GM18498 (cell line): ENCODE data around the gene ACAP2.
"Not testable (repeated sequence)": the region's sequence is repeated elsewhere in the genome, so short reads cannot be mapped to it uniquely, and the experiment has no call there.

Source experiments
- ATAC-seq: cut with Tn5 transposase; IDR thresholded peaks from one replicate; pipeline ENCODE4 v1.9.1; 2021; ENCODE audit warnings: mild to moderate bottlenecking, moderate library complexity; ENCODE audit not compliant: unreplicated experiment

The ACAP2 gene

GRCh38 chr3:195297446-195297845, 145.4 kb downstream of the ACAP2 start:
- ATAC-seq, result no peak

DNA sequence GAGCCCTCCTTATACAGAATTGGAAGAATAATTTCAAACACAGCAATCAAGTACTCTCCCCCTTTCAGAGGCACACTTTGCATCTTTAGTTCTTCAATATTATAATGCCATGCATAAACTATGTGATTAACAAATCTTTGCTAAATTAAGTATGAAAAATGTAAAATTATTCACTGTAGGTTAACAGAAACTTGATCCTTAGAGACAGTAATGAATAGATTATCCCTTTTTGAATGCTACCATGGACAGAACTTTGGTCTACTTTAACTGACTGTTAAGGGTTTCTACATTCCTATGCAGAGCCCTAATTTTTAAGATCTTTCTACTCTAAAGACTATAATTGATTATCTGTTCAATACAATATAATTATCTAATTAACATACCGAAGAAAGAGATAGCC, 146.2 kb downstream of the ACAP2 start:
- ATAC-seq, result no peak

GRCh38 chr3:195291121-195291520, 151.7 kb downstream of the ACAP2 start:
- ATAC-seq, result no peak

- not testable (repeated sequence) for ATAC-seq
Measured at GRCh38 chr3:195290643-195291042, 152.2 kb downstream of the ACAP2 start.

GRCh38 chr3:195286115-195286872, 156.5 kb downstream of the ACAP2 start:
- ATAC-seq, result no peak

- ATAC-seq, result no peak
Measured at GRCh38 chr3:195285372-195285771, 157.4 kb downstream of the ACAP2 start.

DNA sequence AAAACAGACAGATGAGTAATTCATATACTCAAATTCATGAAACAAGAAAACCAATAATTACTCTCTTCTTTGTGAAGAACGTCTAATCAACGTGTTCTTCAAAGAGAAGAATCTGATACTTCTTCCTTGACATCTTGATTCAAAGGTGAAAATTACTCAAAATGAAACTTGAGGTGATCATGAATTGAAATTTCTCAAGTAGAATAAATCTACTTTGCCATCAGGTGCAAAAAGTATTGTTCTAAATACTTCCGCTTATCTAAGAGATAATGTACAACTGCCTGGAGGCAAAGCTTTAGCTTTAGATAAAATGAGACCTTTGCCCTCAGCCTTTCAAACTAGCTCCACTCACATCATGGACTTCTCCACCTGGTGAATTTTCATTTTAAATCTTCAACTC, 158.0 kb downstream of the ACAP2 start:
- ATAC-seq, result no peak

- ATAC-seq, result no peak
Measured at GRCh38 chr3:195282961-195283360, 159.9 kb downstream of the ACAP2 start.

GRCh38 chr3:195274259-195274966, 168.4 kb downstream of the ACAP2 start:
- ATAC-seq, result no peak

DNA sequence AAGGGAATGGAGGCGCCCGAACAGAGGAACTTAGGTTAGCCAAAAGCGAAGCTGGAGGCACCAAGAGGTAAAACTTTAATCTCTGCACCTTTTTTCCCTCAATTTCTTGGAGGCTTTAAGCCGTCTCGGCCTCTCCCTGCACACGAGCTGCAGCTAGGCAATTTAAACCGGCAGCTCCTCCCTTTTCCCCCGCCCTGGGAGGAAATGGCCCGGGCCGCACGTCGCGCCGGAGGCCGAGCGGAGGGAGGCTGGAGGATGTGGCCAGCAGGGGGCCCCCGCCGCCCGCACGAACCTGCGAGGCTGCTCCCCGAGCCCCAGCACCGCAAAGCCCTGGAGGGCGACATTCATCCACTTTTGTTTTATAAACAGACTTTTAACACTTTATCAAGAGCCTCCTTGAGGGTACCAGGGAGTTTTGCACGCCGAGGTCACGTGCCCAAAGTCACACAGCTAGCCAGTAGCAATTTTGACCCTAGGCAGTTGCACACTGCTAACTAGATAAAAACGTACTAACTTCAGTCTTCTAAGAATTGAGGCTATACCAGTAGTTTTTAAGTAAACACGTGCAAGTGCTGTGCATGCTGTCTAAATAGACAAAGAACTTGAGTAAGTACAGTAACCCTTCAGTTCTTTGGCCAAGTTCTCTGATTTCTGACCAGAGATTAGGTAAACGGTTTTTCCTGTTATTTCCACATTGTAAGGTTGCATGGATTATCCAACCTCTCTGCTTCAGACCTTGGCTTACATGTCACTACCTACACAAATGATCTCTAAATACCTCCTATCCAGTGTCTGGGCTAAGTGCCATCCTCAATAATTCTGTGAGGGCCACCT, 171.2 kb downstream of the ACAP2 start:
- peak; percentile 71 for ATAC-seq

GRCh38 chr3:195270817-195271409, 171.9 kb downstream of the ACAP2 start, which contains the start of gene XXYLT1:
Gene XXYLT1, minus strand, starts transcription at chr3:195271159. Its CDS starts 101 bp downstream, at chr3:195271058.
- peak; percentile 83 for ATAC-seq

DNA sequence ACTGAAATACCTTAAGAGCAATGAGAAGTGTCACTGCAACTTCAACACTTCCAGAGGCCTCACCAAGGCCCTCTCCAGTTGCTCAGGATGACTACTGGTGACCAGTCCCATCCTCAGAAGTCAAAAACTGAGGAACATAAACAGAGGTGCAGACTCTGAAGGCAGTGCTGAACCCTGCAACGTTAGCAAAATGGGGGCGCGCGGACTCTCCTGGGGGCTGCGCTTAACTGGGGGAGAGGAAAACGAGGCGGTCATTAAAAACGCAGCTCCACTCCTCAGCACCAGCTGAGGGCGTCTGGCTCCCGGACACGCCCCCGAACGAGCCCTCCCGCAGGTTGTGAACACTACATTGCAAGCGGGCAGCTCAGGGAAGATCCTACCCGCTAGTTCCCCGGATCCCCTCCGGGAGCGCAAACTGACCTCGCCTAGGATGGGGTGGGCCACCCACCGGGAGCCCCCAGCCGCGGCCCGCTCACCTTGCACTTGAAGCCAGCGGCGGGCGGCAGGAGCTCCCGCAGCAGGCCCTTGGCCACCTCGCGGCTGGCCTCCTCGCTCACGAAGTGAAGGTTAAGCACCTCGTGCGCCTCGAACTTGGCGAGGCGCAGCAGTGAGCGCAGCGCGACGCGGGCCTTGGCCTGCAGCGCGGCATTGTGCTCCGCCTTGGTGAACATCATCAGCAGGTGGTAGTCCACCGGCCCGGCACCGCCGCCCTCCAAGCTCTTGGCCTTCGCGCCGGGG, 172.6 kb downstream of the ACAP2 start:
- ATAC-seq, result peak; percentile 16

DNA sequence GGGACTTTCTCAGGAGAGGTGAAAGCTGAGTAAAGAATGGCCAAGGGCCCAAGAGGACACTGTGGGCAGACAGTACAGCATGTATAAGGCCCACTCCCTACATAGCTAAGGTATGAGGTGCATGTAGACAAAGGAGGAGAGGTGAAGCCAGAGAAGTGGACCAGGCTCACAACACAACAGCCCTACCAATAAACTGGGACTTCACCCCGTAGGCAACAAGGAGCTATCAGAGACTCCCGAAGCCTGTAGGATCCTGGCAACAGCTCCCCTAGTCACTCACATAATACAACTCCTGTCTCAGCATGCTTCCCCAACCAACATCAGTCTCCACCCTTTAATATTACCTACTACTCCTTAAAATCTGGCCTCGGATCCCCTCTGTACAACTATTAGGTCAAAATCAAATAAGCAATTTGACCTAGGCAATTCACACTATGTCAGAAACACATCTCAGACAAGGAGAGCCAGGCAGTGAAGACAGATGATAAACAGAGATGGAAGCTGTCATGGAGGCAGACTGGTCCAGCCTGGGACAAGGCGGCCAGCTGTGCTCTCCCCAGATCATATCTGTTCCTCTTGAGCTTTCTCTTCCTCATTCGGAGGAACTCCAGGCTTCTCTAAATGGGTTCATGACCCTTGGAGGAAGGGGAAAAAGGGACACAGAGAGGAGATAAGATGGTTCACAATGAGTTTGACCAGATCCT, 173.3 kb downstream of the ACAP2 start:
- no peak for ATAC-seq

- ATAC-seq, result no peak
Measured at GRCh38 chr3:195268576-195269309, 174.1 kb downstream of the ACAP2 start.

DNA sequence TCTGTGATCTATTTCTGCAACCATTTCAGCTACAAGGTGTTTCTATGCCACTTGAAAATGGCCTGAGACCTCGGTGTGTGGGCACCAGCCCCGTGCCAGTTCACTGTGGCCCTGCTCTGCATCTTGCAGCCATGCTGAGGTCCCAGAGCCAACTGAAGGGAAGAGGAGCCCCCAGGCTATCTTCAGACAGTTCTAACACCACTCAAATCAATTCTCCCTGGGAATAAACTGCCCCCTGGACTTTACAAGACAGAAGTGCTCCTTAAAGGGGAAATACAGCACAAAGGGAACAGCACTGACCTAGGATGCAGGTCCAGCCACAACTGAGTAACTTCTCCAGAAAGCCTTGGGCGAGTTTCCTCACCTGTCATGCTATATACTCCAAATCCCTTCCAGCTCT, 175.7 kb downstream of the ACAP2 start:
- ATAC-seq, result no peak

- ATAC-seq, result no peak
Measured at GRCh38 chr3:195266428-195266827, 176.4 kb downstream of the ACAP2 start.

DNA sequence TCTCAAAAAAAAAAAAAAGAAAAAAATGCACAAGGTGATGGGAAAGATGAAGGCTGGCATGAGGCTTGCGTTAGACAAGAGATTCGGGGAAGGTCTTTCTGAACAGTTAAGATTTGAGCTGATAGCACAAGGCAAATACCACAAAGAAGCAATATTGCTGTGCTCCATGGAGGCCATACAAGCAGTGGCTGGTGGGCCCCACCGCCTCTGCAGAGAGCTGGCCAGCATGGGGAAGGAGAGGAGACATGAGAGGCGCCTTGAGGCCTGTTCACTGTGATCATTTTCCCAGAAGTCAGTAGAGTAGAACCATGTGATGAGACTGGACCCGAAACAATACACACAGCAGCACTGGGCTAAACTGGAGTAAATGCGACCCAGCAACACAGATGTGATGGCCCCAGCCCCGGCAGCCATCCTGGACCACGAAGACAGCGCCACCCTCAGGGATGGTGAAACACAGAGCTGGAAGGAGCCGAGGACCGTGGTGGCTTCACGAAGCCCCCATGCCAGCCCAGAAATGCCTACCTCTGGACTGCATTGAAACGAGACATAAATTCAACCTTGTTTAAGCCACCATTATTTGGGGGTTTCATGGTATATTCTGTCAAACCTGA, 177.3 kb downstream of the ACAP2 start:
- no peak for ATAC-seq

DNA sequence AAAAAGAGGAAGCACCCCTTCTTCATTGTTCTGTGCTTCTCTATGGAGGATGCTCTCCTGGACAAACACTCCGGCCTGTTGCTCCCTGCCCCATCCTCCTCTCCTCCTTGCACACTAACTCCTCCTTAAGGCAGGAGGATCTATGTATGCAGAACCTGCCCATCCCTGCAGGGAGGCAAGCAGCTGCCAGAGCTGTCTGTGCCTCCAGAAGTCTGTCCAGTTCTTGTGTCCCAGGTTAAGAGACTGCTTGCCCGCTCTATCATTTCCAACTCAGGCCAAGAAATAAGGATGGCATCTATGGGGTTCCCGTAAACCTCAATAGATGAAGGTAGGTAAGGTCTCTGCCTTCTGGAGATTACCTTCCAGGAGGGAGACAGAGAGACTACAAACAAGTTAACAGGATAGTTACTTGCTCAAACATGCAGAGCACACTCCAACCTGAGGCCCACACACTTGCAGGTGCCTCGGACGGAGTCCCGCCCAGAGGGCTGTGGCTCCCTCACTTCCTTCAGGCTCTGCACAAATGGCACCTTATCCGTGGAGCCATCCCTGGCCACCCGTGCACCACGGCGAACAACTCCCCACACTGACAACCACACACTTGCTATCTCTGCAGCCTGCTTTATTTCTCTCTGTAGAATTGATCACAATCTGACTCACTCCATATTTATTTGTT, 178.8 kb downstream of the ACAP2 start:
- ATAC-seq, result no peak
